Testis (tissue), 3 donors: Measurements from ENCODE around the gene ROS1. TPM values are rescaled to one million over a fixed set of nuclear protein-coding genes. Genes with fewer than 3 reads are reported as not detected.
A peak's percentile ranks its signal among the peaks of the same experiment; 100 is the strongest.
"Not testable (repeated sequence)": the region's sequence is repeated elsewhere in the genome, so short reads cannot be mapped to it uniquely, and the experiment has no call there.

Source experiments
- DNase-seq: peaks from one replicate; pipeline ENCODE4 v3.0.0-alpha.2; 2019
- H3K27ac ChIP-seq, 2 donors: fragments of 200-600 bp; sonication (generic); one replicate each; pipeline ENCODE4 v1.5.1; 2019
- H3K27me3 ChIP-seq: fragments of 200-600 bp; sonication (generic); one replicate; pipeline ENCODE4 v1.5.1; 2019
- H3K36me3 ChIP-seq: fragments of 200-600 bp; sonication (generic); one replicate; pipeline ENCODE4 v1.5.1; 2017; ENCODE audit warnings: low read depth; ENCODE audit errors: missing control alignments
- H3K4me1 ChIP-seq: fragments of 200-600 bp; sonication (generic); one replicate; pipeline ENCODE4 v1.5.1; 2019
- H3K4me3 ChIP-seq, 2 donors: fragments of 200-600 bp; sonication (generic); one replicate each; pipeline ENCODE4 v1.5.1; 2017 to 2019
- H3K9me3 ChIP-seq: fragments of 200-600 bp; sonication (generic); one replicate; pipeline ENCODE4 v1.5.1; 2017
- CTCF ChIP-seq, 3 experiments: fragments of 450-650 bp in 2 of 3; fragments of 200-600 bp in 1 of 3; sonication (generic) in 1 of 3; IDR thresholded peaks; one replicate each; pipeline ENCODE4 v1.5.1; 2016 to 2019; ENCODE audit warnings: antibody characterized with exemption in 3 of 3, mild to moderate bottlenecking in 2 of 3, moderate library complexity in 1 of 3
- POLR2A ChIP-seq: fragments of 450-650 bp; IDR thresholded peaks from one replicate; pipeline ENCODE4 v1.6.1; 2017; ENCODE audit warnings: antibody characterized with exemption, mild to moderate bottlenecking, moderate library complexity
- WGBS, 2 donors: methylation state at CpG; one replicate each; pipeline ENCODE4 v1.1.5; 2018; 5-methylcytosine and 5-hydroxymethylcytosine counted together
- intact Hi-C: fragments of 100-400 bp; cut with DNase I; formaldehyde crosslinking; loops from one replicate; pipeline ENCODE4 v1.15.1; 2023; ENCODE audit warnings: low total_unique reads
- polyA plus RNA-seq: library from polyadenylated mRNA; stranded (reverse); fragments of 350-450 nt; fragmentation: Illumina TruSeq; extraction: RNeasy Lipid Tissue Mini Kit (QIAGEN cat#74804); gene quantifications from one replicate; pipeline ENCODE4 v1.2.3, GENCODE V29; 2014; ENCODE audit warnings: low read depth, low replicate concordance; ENCODE audit not compliant: insufficient read depth
- small RNA-seq, 2 donors: library from RNA; depleted of rRNA; stranded (forward); fragments of <200 nt; gene quantifications; one replicate each; pipeline ENCODE3, GENCODE V24; 2016
- total RNA-seq, 2 donors: library from RNA; depleted of rRNA; stranded (reverse); fragments of >200 nt; gene quantifications; one replicate each; pipeline ENCODE4 v1.2.3, GENCODE V29; 2016

ROS1 gene
- total and polyA plus RNA-seq, 3 donors from 2014 or later: 0.58 to 1.3 (median 1.1) TPM

- Histone ChIP-seq H3K27ac (no peak overlapping the region), H3K4me3 (peak overlapping the region in 1 of 2 donors; percentile 42), H3K4me1 (peaks cover 11% of the 10 kb centered on the region), H3K36me3 (no peaks in the 10 kb centered on the region), H3K27me3 (no peaks in the 10 kb centered on the region), H3K9me3 (no peaks in the 10 kb centered on the region)
- DNase-seq: no peak
- intact Hi-C loops: no loop called here
- WGBS, 2 donors: 1 to 2% methylated on average over 8 of the region's 8 CpGs
- no peak for TF ChIP-seq POLR2A
Measured at GRCh38 chr6:117264369-117264691, 161.4 kb downstream of the ROS1 start.

DNA sequence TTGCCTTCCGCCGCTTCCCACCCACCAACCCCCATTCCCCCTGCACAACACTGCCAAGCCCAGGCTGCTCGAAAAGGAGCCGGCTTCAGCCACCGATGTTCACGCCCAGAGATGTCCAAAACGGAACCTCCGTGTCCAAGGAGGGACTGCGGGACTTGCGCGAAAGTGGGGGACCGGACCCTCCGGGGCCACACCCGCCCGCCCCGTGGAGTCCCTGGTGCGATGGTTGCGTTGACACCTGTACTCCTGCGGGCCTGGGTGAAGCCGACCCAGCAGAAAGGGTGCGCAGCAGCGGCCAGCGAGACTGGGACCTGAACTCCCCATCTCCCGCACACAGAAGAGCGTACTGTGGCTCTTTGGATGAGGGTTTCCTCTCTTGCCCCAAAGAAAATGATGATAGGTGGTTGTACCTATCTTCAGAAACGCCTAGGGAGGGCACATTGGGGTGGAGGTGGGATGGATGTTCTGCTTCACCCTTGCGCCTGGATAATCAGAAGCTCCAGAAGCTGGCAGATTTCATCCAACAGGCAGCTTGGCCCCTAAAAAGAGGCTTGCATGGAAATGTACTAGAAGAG lies 162.3 kb downstream of the ROS1 start:
- Histone ChIP-seq H3K4me1 (peaks cover 11% of the 10 kb centered on the region), H3K4me3 (no peak overlapping the region), H3K9me3 (no peaks in the 10 kb centered on the region), H3K36me3 (no peaks in the 10 kb centered on the region), H3K27ac (no peak overlapping the region), H3K27me3 (no peaks in the 10 kb centered on the region)
- no peak for DNase-seq
- TF ChIP-seq POLR2A (no peak), CTCF (IDR thresholded peaks at IDR 0.05) (no peak)
- intact Hi-C loops: no loop called here
- WGBS, 2 donors: 3 to 5% methylated on average over 15 to 18 of the region's 27 CpGs

GRCh38 chr6:117262799-117263198 lies 162.9 kb downstream of the ROS1 start:
- TF ChIP-seq POLR2A (no peak), CTCF (IDR thresholded peaks at IDR 0.05) (no peak)
- WGBS, 2 donors: 15% methylated on average over 8 of the region's 8 CpGs
- no peak overlapping the region for H3K27ac ChIP-seq
- peaks cover 11% of the 10 kb centered on the region for H3K4me1 ChIP-seq
- H3K9me3 ChIP-seq: no peaks in the 10 kb centered on the region
- intact Hi-C loops: no loop called here
- no peaks in the 10 kb centered on the region for H3K27me3 ChIP-seq
- H3K4me3 ChIP-seq: no peak overlapping the region
- no peak for DNase-seq
- H3K36me3 ChIP-seq: no peaks in the 10 kb centered on the region

- TF ChIP-seq CTCF (IDR thresholded peaks at IDR 0.05) (no peak), POLR2A (no peak)
- Histone ChIP-seq H3K27ac (no peak overlapping the region), H3K27me3 (no peaks in the 10 kb centered on the region), H3K36me3 (no peaks in the 10 kb centered on the region), H3K9me3 (no peaks in the 10 kb centered on the region), H3K4me3 (no peak overlapping the region), H3K4me1 (no peaks in the 10 kb centered on the region)
- no peak for DNase-seq
- intact Hi-C loops: no loop called here
- 74 to 89% methylated on average over 2 of the region's 2 CpGs for WGBS, 2 donors
Measured at GRCh38 chr6:117253785-117254184, 172.0 kb downstream of the ROS1 start.

- H3K36me3 ChIP-seq, H3K27ac ChIP-seq, H3K4me1 ChIP-seq, H3K27me3 ChIP-seq, H3K9me3 ChIP-seq, H3K4me3 ChIP-seq, intact Hi-C loops, DNase-seq: not testable (repeated sequence)
- 64 to 85% methylated on average over 17 to 19 of the region's 20 CpGs for WGBS, 2 donors
Measured at GRCh38 chr6:117244979-117245378, 180.8 kb downstream of the ROS1 start.

- H3K9me3 ChIP-seq, H3K36me3 ChIP-seq, DNase-seq, H3K27me3 ChIP-seq, H3K4me1 ChIP-seq, intact Hi-C loops, H3K27ac ChIP-seq, H3K4me3 ChIP-seq: not testable (repeated sequence)
- 57 to 72% methylated on average over 13 of the region's 13 CpGs for WGBS, 2 donors
Measured at GRCh38 chr6:117244571-117244970, 181.2 kb downstream of the ROS1 start.

Small RNA genes lying within 50 kb of the gene (small RNA-seq; reads per million reads assigned to genes)
- gene RN7SKP18: 0 reads per million in 2 donors
- 0 reads per million in 2 donors for gene RNU6-253P

Other genes starting within 250 kb of the ROS1 start
- gene VGLL2, start 160.4 kb downstream of the ROS1 start, total RNA-seq: 1 to 10 TPM; 1.7 TPM
- 1.7 TPM for gene VGLL2, start 160.4 kb downstream of the ROS1 start, polyA plus RNA-seq
- gene DCBLD1, start 56.7 kb upstream of the ROS1 start, total RNA-seq: 10 to 100 TPM; 16.7 to 22.2 TPM
- gene DCBLD1, start 56.7 kb upstream of the ROS1 start, polyA plus RNA-seq: 16.6 TPM
- gene GOPC, start 176.6 kb upstream of the ROS1 start, total RNA-seq: 10 to 100 TPM; 26.6 to 29.9 TPM
- 28.8 TPM for gene GOPC, start 176.6 kb upstream of the ROS1 start, polyA plus RNA-seq
- gene NUS1, start 249.5 kb upstream of the ROS1 start, total RNA-seq: 10 to 100 TPM; 16.6 to 21.5 TPM
- gene NUS1, start 249.5 kb upstream of the ROS1 start, polyA plus RNA-seq: 20.2 TPM